Naive thymus-derived CD4-positive, alpha-beta T cell (primary cell): Measurements from ENCODE around the gene ADAD2. TPM values are rescaled to one million over a fixed set of nuclear protein-coding genes. Genes with fewer than 3 reads are reported as not detected.

ENCODE experiments used
- ATAC-seq: fragments of 150-1000 bp; cut with Tn5 transposase; 2 replicates; pipeline ENCODE4 v1.10.0; 2021; ENCODE audit warnings: mild to moderate bottlenecking, moderate library complexity
- CTCF ChIA-PET: fragments of 350-600 bp; sonication (Branson Sonifier 250); formaldehyde crosslinking; loops from one replicate; lab custom pipeline; 2021; ENCODE audit warnings: antibody characterized with exemption; lab: Charles Lee
- POLR2A ChIA-PET: fragments of 350-600 bp; sonication (Branson Sonifier 250); formaldehyde crosslinking; loops from one replicate; lab custom pipeline; 2021; ENCODE audit warnings: antibody characterized with exemption, inconsistent platforms; lab: Charles Lee
- DNase-seq, 9 donors: peaks; one replicate each; pipeline versions ENCODE4 v3.0.0 to v3.0.0-alpha.2; 2020 to 2022; ENCODE audit warnings: mixed read lengths in 1 of 9
- H3K27ac ChIP-seq: one replicate; pipeline ENCODE4 v1.7.0; 2013; ENCODE audit warnings: mild to moderate bottlenecking, low read depth, low read length, moderate library complexity
- H3K27me3 ChIP-seq, 2 donors: one replicate each; pipeline ENCODE4 v1.7.0; 2013; ENCODE audit warnings: low read length in 2 of 2, mild to moderate bottlenecking in 2 of 2, moderate library complexity in 2 of 2; ENCODE audit not compliant: control insufficient read depth in 2 of 2, insufficient read depth in 2 of 2
- H3K36me3 ChIP-seq, 3 experiments: 1 replicate in 2 of 3; 2 replicates in 1 of 3; pipeline ENCODE4 v1.7.0; 2013; ENCODE audit warnings: low read length in 3 of 3, mild to moderate bottlenecking in 3 of 3, moderate library complexity in 1 of 3; ENCODE audit not compliant: insufficient read depth in 3 of 3, control insufficient read depth in 2 of 3
- H3K4me1 ChIP-seq, 2 donors: one replicate each; pipeline ENCODE4 v1.7.0; 2013; ENCODE audit warnings: low read length in 2 of 2, mild to moderate bottlenecking in 2 of 2, moderate library complexity in 1 of 2; ENCODE audit not compliant: control insufficient read depth in 2 of 2, insufficient read depth in 2 of 2
- H3K4me3 ChIP-seq: 2 replicates; pipeline ENCODE4 v1.7.0; 2013; ENCODE audit warnings: mild to moderate bottlenecking, low read length
- H3K9me3 ChIP-seq, 3 experiments: 1 replicate in 2 of 3; 2 replicates in 1 of 3; pipeline ENCODE4 v1.7.0; 2013; ENCODE audit warnings: low read length in 3 of 3; ENCODE audit not compliant: control insufficient read depth in 2 of 3
- H3K27ac Mint-ChIP-seq, 9 donors: one replicate each; pipeline ENCODE4 v1.8.0; 2020 to 2022; ENCODE audit warnings: mixed read lengths in 9 of 9, mild to moderate bottlenecking in 8 of 9, moderate library complexity in 5 of 9, inconsistent platforms in 2 of 9
- H3K27me3 Mint-ChIP-seq, 5 donors: one replicate each; pipeline ENCODE4 v1.8.0; 2021 to 2022; ENCODE audit warnings: mixed read lengths in 5 of 5, mild to moderate bottlenecking in 1 of 5
- H3K36me3 Mint-ChIP-seq, 5 donors: one replicate each; pipeline ENCODE4 v1.8.0; 2020 to 2022; ENCODE audit warnings: mixed read lengths in 5 of 5, mild to moderate bottlenecking in 3 of 5, inconsistent platforms in 1 of 5
- H3K4me1 Mint-ChIP-seq, 7 donors: one replicate each; pipeline ENCODE4 v1.8.0; 2020 to 2022; ENCODE audit warnings: mixed read lengths in 7 of 7, mild to moderate bottlenecking in 3 of 7, inconsistent platforms in 1 of 7
- H3K4me3 Mint-ChIP-seq, 10 donors: one replicate each; pipeline ENCODE4 v1.8.0; 2020 to 2022; ENCODE audit warnings: mild to moderate bottlenecking in 10 of 10, mixed read lengths in 10 of 10, moderate library complexity in 6 of 10, inconsistent platforms in 2 of 10
- H3K9me3 Mint-ChIP-seq, 11 donors: one replicate each; pipeline ENCODE4 v1.8.0; 2020 to 2022; ENCODE audit warnings: mixed read lengths in 11 of 11, mild to moderate bottlenecking in 4 of 11, inconsistent platforms in 1 of 11, moderate library complexity in 1 of 11
- intact Hi-C, 2 donors: fragments of 100-400 bp; cut with micrococcal nuclease; formaldehyde crosslinking; loops; one replicate each; pipeline ENCODE4 v1.15.1; 2023
- polyA plus RNA-seq, 2 donors: library from polyadenylated mRNA; unstranded; fragments of 300-500 nt; fragmentation: Illumina TruSeq; gene quantifications; one replicate each; pipeline ENCODE4 v1.2.3, GENCODE V29; 2021
- total RNA-seq, 6 experiments: library from RNA in 5 of 6; stranded (reverse) in 5 of 6; gene quantifications; 1 replicate in 5 of 6; 2 replicates in 1 of 6; pipeline ENCODE4 v1.2.3 and lab custom pipeline; 2021 to 2026

Gene ADAD2
- under 1 TPM in 2 of 5 experiments, not detected in 3; 0.11 to 0.16 TPM for total RNA-seq
- polyA plus RNA-seq: not detected
- total RNA-seq (lab: John Stamatoyannopoulos, UW): not detected

- DNase-seq (no peak), ATAC-seq (no peak)
- Histone ChIP-seq H3K27me3 (no peaks in the 10 kb centered on the region), H3K27ac (no peak within 1 kb of the TSS), H3K4me1 (peaks cover 0 to 22% of the 10 kb centered on the region in 2 donors), H3K9me3 (no peaks in the 10 kb centered on the region), H3K36me3 (peaks cover 0 to 5% (median 0%) of the 10 kb centered on the region in 3 experiments), H3K4me3 (no peak within 1 kb of the TSS)
- intact Hi-C loops: loop anchor here in 1 of 2 donors (5.0 kb wide), 1 partner anchor 426 kb away; the partner anchor contains the start of gene COTL1
- Mint-ChIP-seq H3K27ac (no peak within 1 kb of the TSS), H3K36me3 (no peaks in the 10 kb centered on the region), H3K9me3 (no peaks in the 10 kb centered on the region), H3K27me3 (no peaks in the 10 kb centered on the region), H3K4me1 (peaks cover 20 to 30% (median 25%) of the 10 kb centered on the region in 7 donors), H3K4me3 (no peak within 1 kb of the TSS)
- ChIA-PET POLR2A (interaction anchor here (0.6 kb wide), 1 partner anchor 74 kb away, joined by 3 read pairs; no protein-coding TSS in a partner anchor), CTCF (no interaction called here)
Observed at GRCh38 chr16:84190731-84191388, at the start of gene ADAD2. Gene ADAD2, plus strand, starts transcription at chr16:84191157. Its CDS starts 74 bp downstream, at chr16:84191231.

DNA sequence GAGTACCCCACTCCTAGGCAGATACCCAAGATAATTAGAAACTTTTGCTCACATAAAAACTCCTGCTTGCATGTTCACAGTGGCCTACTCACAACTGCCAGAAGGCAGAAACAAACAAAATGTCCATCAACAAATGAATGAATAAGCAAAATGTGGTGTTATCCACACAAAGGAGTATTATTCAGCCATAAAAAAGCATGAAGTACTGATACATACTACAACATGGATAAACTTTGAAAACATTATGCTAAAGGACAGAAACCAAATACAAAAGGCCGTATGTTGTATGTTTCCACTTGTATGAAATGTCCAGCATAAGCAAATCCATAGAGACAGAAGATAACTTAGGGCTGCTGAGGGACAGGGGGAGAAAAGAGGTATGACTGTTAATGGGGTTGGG, 47.9 kb upstream of the ADAD2 start:
- Mint-ChIP-seq H3K36me3 (peaks cover 0 to 4% (median 0%) of the 10 kb centered on the region in 5 donors), H3K27me3 (peaks cover 0 to 15% (median 0%) of the 10 kb centered on the region in 5 donors), H3K4me1 (peaks cover 14 to 50% (median 48%) of the 10 kb centered on the region in 7 donors), H3K27ac (peak overlapping the region in 4 of 9 donors; percentile 3 to 92 (median 28)), H3K4me3 (peak overlapping the region; percentile 4 to 98 (median 80)), H3K9me3 (no peaks in the 10 kb centered on the region)
- intact Hi-C loops: no loop called here
- no peak for DNase-seq
- peaks cover 4 to 14% of the 10 kb centered on the region in 2 donors for H3K4me1 ChIP-seq
- POLR2A ChIA-PET: no interaction called here
- no peak for ATAC-seq
- no peaks in the 10 kb centered on the region for H3K27me3 ChIP-seq
- no peaks in the 10 kb centered on the region for H3K9me3 ChIP-seq
- H3K36me3 ChIP-seq: peaks cover 0 to 5% (median 0%) of the 10 kb centered on the region in 3 experiments
- CTCF ChIA-PET: no interaction called here
- no peak overlapping the region for H3K4me3 ChIP-seq
- H3K27ac ChIP-seq: no peak overlapping the region

GRCh38 chr16:84143784-84144199, 47.2 kb upstream of the ADAD2 start:
- POLR2A ChIA-PET: interaction anchor here (2.4 kb wide), 1 partner anchor 27 kb away, joined by 21 read pairs; the partner anchor contains the start of gene MBTPS1
- Histone ChIP-seq H3K36me3 (peaks cover 0 to 5% (median 0%) of the 10 kb centered on the region in 3 experiments), H3K4me1 (peaks cover 4 to 11% of the 10 kb centered on the region in 2 donors), H3K9me3 (no peaks in the 10 kb centered on the region), H3K4me3 (peak overlapping the region; percentile 68), H3K27ac (peak overlapping the region; percentile 87), H3K27me3 (no peaks in the 10 kb centered on the region)
- peaks cover 0 to 17% (median 0%) of the 10 kb centered on the region in 5 donors for H3K27me3 Mint-ChIP-seq
- H3K9me3 Mint-ChIP-seq: no peaks in the 10 kb centered on the region
- H3K27ac Mint-ChIP-seq: peak overlapping the region in 8 of 9 donors; percentile 79 to 95 (median 90)
- ATAC-seq (no peak), DNase-seq (no peak)
- intact Hi-C loops: loop anchor here (1.0 to 2.0 kb wide), 2 partner anchors 55 to 59 kb away; no protein-coding TSS in a partner anchor
- peaks cover 0 to 4% (median 0%) of the 10 kb centered on the region in 5 donors for H3K36me3 Mint-ChIP-seq
- H3K4me3 Mint-ChIP-seq: peak overlapping the region; percentile 91 to 98 (median 94)
- H3K4me1 Mint-ChIP-seq: peaks cover 13 to 44% (median 40%) of the 10 kb centered on the region in 7 donors
- CTCF ChIA-PET: interaction anchor here (0.6 kb wide), 1 partner anchor 29 kb away, joined by 4 read pairs; no protein-coding TSS in a partner anchor

GRCh38 chr16:84144209-84144858, 46.6 kb upstream of the ADAD2 start:
- H3K27ac Mint-ChIP-seq: peak overlapping the region; percentile 79 to 95 (median 89)
- Histone ChIP-seq H3K36me3 (peaks cover 0 to 5% (median 0%) of the 10 kb centered on the region in 3 experiments), H3K9me3 (no peaks in the 10 kb centered on the region), H3K27me3 (no peaks in the 10 kb centered on the region), H3K4me1 (peaks cover 4 to 8% of the 10 kb centered on the region in 2 donors), H3K27ac (peak overlapping the region; percentile 87), H3K4me3 (peak overlapping the region; percentile 68)
- peaks cover 0 to 19% (median 0%) of the 10 kb centered on the region in 5 donors for H3K27me3 Mint-ChIP-seq
- ATAC-seq: peak; percentile 52
- ChIA-PET POLR2A (interaction anchor here (1.0 to 2.4 kb wide), 3 partner anchors 13 to 27 kb away, joined by 3 to 21 read pairs (median 3); partner anchors contain the start of gene MBTPS1), CTCF (interaction anchor here (0.6 kb wide), 1 partner anchor 29 kb away, joined by 4 read pairs; no protein-coding TSS in a partner anchor)
- H3K4me1 Mint-ChIP-seq: peaks cover 10 to 38% (median 35%) of the 10 kb centered on the region in 7 donors
- H3K4me3 Mint-ChIP-seq: peak overlapping the region; percentile 91 to 98 (median 94)
- intact Hi-C loops: loop anchor here (1.0 to 2.0 kb wide), 2 partner anchors 56 to 60 kb away; no protein-coding TSS in a partner anchor
- peak; percentile 11 to 57 (median 36) for DNase-seq
- peaks cover 0 to 4% (median 0%) of the 10 kb centered on the region in 5 donors for H3K36me3 Mint-ChIP-seq
- H3K9me3 Mint-ChIP-seq: no peaks in the 10 kb centered on the region

DNA sequence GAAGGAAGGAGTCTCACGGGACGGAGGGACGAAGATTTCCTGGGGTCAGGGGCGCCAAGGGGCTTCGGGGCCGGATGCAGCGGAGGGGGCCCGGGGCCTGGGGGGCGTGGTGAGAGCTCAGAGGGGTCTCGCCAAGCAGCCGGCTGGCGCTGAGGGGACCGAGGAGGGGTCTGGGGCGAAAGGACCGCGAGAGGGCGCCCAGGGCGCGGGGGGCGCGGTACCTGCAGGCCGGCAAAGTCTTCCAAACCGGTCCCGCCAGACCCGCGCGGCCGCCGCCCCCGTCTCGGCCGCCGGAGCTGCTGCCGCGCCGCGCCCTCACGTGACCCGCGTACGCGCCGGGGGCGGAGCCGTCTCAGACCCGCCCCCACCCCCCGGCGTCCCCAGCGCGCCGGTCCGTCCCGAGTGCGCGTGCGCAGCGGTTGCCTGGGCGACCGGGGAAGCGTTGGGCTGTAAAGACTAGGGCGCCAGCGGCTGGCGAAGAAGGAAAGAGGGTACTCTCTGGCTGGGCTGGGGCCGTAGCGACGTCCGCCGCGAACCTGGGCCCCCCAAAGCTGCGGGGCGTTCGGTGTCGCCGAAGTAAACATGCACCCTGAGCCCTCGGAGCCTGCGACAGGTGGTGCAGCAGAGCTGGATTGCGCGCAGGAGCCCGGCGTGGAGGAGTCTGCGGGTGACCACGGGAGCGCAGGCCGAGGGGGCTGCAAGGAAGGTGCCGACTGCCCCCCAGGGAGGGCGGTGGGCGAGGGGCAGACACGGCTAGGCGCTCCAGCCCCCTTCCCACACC, 45.9 kb upstream of the ADAD2 start, which contains the start of the genes DNAAF1 and HSDL1:
DNAAF1 (plus strand) TSS at position 450 of the 781 bp plus-strand sequence; CDS start at position 583, 133 bp downstream.
HSDL1 (minus strand) TSS at position 319 of the 781 bp plus-strand sequence. CDS start 13,856 bp downstream, outside the sequence.
- ChIA-PET POLR2A (interaction anchor here (0.5 to 2.4 kb wide), 4 partner anchors 13 to 490 kb away, joined by 3 to 21 read pairs (median 3); partner anchors contain the start of gene MBTPS1), CTCF (no interaction called here)
- intact Hi-C loops: loop anchor here (1.0 to 5.0 kb wide), 7 partner anchors 29 to 882 kb away; partner anchors contain the start of genes HSBP1 (in 2 of the 2), MBTPS1 (in 2 of the 2), TAF1C (in 2 of the 2) and KIAA0513 (in 1 of the 2)
- no peaks in the 10 kb centered on the region for H3K9me3 Mint-ChIP-seq
- DNase-seq (peak; percentile 88 to 99 (median 94)), ATAC-seq (peak; percentile 95)
- H3K4me1 Mint-ChIP-seq: peaks cover 9 to 32% (median 29%) of the 10 kb centered on the region in 7 donors
- Histone ChIP-seq H3K27me3 (no peaks in the 10 kb centered on the region), H3K4me1 (peaks cover 4 to 8% of the 10 kb centered on the region in 2 donors), H3K9me3 (no peaks in the 10 kb centered on the region), H3K4me3 (peak within 1 kb of the TSS; percentile 68), H3K36me3 (peaks cover 0 to 5% (median 0%) of the 10 kb centered on the region in 3 experiments), H3K27ac (peak within 1 kb of the TSS; percentile 87)
- peaks cover 0 to 22% (median 0%) of the 10 kb centered on the region in 5 donors for H3K27me3 Mint-ChIP-seq
- peaks cover 0 to under 1% (median 0%) of the 10 kb centered on the region in 5 donors for H3K36me3 Mint-ChIP-seq
- H3K27ac Mint-ChIP-seq: peak within 1 kb of the TSS; percentile 79 to 95 (median 89)
- H3K4me3 Mint-ChIP-seq: peak within 1 kb of the TSS; percentile 91 to 98 (median 94)
